Activated CD4-positive, alpha-beta memory T cell treated with anti-CD3 and anti-CD28 coated beads for 36 hours (primary cell): Measurements from ENCODE around the gene C3orf70. TPM values are rescaled to one million over a fixed set of nuclear protein-coding genes. Genes with fewer than 3 reads are reported as not detected.

Source experiments
- CTCF ChIA-PET: fragments of 350-600 bp; sonication (Branson Sonifier 250); formaldehyde crosslinking; loops from one replicate; lab custom pipeline; 2021; ENCODE audit warnings: antibody characterized with exemption, inconsistent platforms; lab: Charles Lee
- POLR2A ChIA-PET: fragments of 350-600 bp; sonication (Branson Sonifier 250); formaldehyde crosslinking; loops from one replicate; lab custom pipeline; 2021; ENCODE audit warnings: antibody characterized with exemption; lab: Charles Lee
- DNase-seq: peaks from one replicate; pipeline ENCODE4 v3.0.0-alpha.2; 2020
- H3K27ac Mint-ChIP-seq: one replicate; pipeline ENCODE4 v1.8.0; 2021; ENCODE audit warnings: mixed read lengths
- H3K27me3 Mint-ChIP-seq: one replicate; pipeline ENCODE4 v1.8.0; 2021; ENCODE audit warnings: mixed read lengths
- H3K36me3 Mint-ChIP-seq: one replicate; pipeline ENCODE4 v1.8.0; 2021; ENCODE audit warnings: mixed read lengths
- H3K4me1 Mint-ChIP-seq: one replicate; pipeline ENCODE4 v1.8.0; 2021; ENCODE audit warnings: low read depth, mixed read lengths
- H3K4me3 Mint-ChIP-seq: one replicate; pipeline ENCODE4 v1.8.0; 2021; ENCODE audit warnings: mild to moderate bottlenecking, mixed read lengths
- H3K9me3 Mint-ChIP-seq: one replicate; pipeline ENCODE4 v1.8.0; 2021; ENCODE audit warnings: mixed read lengths
- intact Hi-C: fragments of 100-400 bp; cut with micrococcal nuclease; formaldehyde crosslinking; loops from one replicate; pipeline ENCODE4 v1.15.1; 2023
- total RNA-seq, 2 experiments: library from RNA; stranded (reverse); gene quantifications; one replicate each; pipeline ENCODE4 v1.2.3, GENCODE V29; 2021

Gene C3orf70
- total RNA-seq, 2 experiments from 2014 or later, result not detected

DNA sequence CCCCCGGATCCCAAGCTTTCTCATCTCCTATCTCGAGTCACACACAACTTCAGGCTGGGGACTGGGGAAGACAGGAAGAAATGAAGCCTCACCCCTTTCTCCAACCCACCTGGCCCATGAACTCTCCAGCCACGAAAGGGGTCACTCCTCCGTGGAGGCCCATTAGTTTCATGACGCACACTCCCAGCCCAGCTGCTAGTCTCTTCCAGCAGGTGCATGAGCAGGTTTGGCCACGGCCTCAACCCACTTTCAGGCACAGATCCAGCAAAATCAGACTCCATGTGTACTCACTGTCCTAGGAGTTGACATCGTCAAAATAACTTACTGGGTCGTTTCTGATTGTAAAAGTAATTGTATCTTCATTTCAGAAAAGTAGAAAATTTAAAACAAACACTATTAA, 76.6 kb downstream of the C3orf70 start:
- Mint-ChIP-seq H3K9me3 (no peaks in the 10 kb centered on the region), H3K4me1 (no peaks in the 10 kb centered on the region), H3K27me3 (peaks cover 2% of the 10 kb centered on the region), H3K27ac (no peak overlapping the region), H3K4me3 (no peak overlapping the region), H3K36me3 (no peaks in the 10 kb centered on the region)
- intact Hi-C loops, result no loop called here
- CTCF ChIA-PET, result no interaction called here
- POLR2A ChIA-PET, result no interaction called here
- no peak for DNase-seq

DNA sequence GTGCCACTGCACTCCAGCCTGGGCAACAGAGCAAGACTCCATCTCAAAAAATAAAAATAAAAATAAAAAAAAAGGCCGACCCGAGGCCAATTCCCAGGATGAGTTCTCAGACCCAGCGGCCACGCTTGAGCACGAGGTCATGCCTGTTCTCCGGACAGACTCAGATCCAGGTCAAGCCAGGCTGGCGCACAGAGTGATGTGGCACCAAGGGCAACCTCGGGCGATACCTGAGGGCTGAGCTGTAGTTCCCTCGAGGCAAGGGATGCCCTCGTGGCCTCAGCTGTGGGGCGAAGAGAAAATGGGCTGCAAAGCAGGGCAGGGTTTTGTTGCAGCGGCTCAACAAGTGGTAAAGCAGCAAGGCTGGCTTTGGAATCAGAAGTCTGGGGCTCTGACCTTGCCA, 77.3 kb downstream of the C3orf70 start:
- CTCF ChIA-PET, result interaction anchor here (0.7 kb wide), 1 partner anchor 29 kb away, joined by 3 read pairs; no protein-coding TSS in a partner anchor
- Mint-ChIP-seq H3K27ac (no peak overlapping the region), H3K36me3 (no peaks in the 10 kb centered on the region), H3K9me3 (no peaks in the 10 kb centered on the region), H3K4me3 (no peak overlapping the region), H3K4me1 (no peaks in the 10 kb centered on the region), H3K27me3 (peaks cover 2% of the 10 kb centered on the region)
- intact Hi-C loops, result no loop called here
- POLR2A ChIA-PET, result no interaction called here
- DNase-seq, result no peak

DNA sequence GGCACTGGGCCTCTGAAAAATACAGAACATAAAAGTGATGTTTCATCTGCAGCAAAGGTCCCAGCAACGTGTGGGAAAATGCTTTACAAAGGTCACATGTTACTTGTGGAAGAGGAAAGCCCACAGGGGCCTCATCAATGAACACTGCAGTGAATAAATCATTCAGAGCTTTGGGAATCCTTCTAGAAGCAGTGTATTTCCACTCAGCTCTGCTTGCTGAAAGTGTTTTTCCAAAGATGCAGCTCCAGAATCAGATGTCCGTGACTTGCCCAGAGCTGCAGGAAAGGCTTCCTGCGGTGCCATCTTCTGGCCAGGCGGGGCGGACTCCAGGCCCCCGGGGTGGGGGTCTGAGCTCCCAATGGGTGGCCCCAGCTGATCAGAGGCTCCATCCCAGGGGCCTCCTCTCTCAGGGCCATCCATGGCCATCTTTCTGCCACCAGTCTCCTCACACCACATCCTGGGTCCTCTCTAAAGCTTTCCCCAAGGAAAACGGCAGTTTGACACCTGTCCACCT, 81.5 kb downstream of the C3orf70 start:
- intact Hi-C loops, result no loop called here
- ChIA-PET CTCF (interaction anchor here (0.7 kb wide), 1 partner anchor 106 kb away, joined by 3 read pairs; no protein-coding TSS in a partner anchor), POLR2A (no interaction called here)
- Mint-ChIP-seq H3K4me1 (no peaks in the 10 kb centered on the region), H3K27me3 (peaks cover 2% of the 10 kb centered on the region), H3K36me3 (no peaks in the 10 kb centered on the region), H3K9me3 (no peaks in the 10 kb centered on the region), H3K27ac (no peak overlapping the region), H3K4me3 (no peak overlapping the region)
- no peak for DNase-seq

DNA sequence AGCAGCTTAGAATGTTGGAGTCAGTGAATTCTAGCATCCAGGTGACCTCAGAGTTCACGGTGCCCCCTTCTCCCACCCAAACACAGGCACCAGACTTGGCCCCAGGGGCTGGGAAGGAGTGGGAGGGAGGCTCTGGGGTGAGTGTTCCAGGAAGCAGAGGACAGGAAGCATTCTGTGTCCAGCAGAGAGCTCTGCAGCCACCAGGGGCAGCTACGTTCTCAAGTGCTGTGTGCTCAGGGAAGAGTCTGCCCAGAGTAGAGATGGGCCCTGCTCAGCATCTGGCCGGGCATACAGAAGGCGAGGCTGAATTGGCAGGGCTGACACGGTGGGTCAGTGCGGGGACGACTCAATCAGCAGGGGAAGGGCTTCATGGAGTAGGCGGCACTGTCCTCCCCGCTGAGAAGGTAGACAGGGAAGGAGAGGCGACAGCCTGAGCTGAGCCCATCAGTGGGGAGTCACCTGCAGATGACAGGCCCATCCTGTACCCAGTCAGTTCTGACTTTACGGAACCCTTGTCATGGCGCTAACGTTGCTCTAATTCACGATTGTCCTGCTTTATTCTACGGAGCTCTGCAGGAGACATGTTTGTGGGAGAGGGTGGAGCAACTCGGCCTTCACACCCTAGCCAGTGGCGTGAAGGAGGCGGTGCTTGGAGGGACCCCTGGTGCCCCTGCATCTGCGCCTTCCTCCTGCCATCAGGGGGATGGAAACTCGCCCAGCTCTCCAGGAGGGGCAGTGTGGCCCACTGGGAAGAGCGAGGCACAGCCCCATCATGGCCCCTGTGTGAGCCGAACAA, 82.2 kb downstream of the C3orf70 start:
- DNase-seq, result no peak
- POLR2A ChIA-PET, result no interaction called here
- H3K36me3 Mint-ChIP-seq, result no peaks in the 10 kb centered on the region
- CTCF ChIA-PET, result no interaction called here
- intact Hi-C loops, result no loop called here
- H3K9me3 Mint-ChIP-seq, result no peaks in the 10 kb centered on the region
- H3K4me3 Mint-ChIP-seq, result no peak overlapping the region
- no peak overlapping the region for H3K27ac Mint-ChIP-seq
- H3K27me3 Mint-ChIP-seq, result no peaks in the 10 kb centered on the region
- no peaks in the 10 kb centered on the region for H3K4me1 Mint-ChIP-seq

DNA sequence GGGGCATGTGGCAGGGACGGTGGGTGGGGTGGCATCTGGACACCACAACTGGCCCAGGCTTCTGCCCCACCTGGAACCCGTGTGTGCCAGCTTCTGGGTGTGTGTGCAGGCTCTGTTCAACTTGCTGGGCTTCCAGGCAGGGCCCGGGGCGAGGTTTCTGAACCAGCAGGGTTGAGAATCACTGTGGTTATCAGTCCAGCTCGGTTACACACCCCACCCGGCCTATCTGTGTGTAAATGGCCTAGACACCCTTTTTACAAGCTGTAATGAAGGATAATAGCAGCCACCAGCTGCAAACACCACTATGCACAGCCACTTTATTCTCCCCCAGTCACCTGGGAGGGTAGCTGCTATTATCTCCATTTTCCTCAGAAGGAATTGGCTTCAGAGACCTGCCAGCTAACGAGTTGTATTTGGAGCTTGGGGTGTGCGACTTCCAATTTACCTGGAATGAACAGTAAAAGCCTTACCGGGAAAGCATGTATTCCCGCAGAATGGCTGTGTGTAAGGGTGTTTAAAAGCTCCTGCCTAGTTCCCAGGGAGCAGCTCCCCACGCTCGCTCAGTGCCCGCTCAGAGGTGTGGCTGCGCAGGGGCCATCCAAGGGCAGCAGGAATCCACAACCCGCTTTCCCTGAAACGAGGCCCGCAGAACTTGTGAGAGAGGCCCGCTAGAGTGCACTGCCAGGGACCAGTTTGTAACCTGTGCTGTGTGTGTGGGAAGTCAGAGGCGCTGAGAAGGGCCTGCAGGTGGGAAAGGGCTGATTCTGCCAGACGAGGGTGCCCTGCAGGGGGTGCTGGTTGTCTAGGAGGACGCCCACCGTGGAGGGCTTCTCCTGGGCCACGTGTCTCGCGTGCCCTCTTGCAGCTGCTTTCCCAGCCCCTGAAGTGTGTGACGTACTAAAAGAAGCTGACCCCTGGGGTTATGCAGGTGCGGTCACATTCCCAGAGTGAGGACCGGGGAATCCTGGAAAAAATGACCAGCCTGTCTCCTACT, 83.5 kb downstream of the C3orf70 start:
- H3K27me3 Mint-ChIP-seq, result no peaks in the 10 kb centered on the region
- H3K4me1 Mint-ChIP-seq, result no peaks in the 10 kb centered on the region
- H3K27ac Mint-ChIP-seq, result no peak overlapping the region
- H3K9me3 Mint-ChIP-seq, result no peaks in the 10 kb centered on the region
- no peak overlapping the region for H3K4me3 Mint-ChIP-seq
- no peak for DNase-seq
- intact Hi-C loops, result no loop called here
- ChIA-PET CTCF (no interaction called here), POLR2A (no interaction called here)
- H3K36me3 Mint-ChIP-seq, result no peaks in the 10 kb centered on the region

DNA sequence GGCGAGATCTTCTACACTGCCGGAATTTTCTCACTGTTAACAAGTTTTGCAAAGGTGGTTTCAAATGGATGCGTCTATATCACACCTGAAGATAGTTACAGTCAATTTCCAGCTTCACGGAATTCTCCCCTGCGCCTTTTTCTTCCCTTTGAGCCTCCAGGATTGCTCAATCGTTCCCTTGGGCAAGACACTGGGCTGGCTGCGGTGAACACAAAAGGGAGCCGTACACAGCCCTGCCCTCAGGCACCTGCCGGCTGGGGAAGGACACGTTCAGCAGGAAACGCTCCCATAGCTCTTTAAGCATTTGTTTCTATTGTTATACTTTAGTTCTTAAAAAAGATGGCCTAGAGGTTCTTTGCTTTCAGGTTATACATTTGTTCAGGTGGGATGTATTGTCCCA, 85.7 kb downstream of the C3orf70 start:
- Mint-ChIP-seq H3K36me3 (no peaks in the 10 kb centered on the region), H3K4me3 (no peak overlapping the region), H3K27me3 (no peaks in the 10 kb centered on the region), H3K27ac (no peak overlapping the region), H3K9me3 (no peaks in the 10 kb centered on the region), H3K4me1 (no peaks in the 10 kb centered on the region)
- intact Hi-C loops, result no loop called here
- ChIA-PET POLR2A (no interaction called here), CTCF (no interaction called here)
- no peak for DNase-seq

DNA sequence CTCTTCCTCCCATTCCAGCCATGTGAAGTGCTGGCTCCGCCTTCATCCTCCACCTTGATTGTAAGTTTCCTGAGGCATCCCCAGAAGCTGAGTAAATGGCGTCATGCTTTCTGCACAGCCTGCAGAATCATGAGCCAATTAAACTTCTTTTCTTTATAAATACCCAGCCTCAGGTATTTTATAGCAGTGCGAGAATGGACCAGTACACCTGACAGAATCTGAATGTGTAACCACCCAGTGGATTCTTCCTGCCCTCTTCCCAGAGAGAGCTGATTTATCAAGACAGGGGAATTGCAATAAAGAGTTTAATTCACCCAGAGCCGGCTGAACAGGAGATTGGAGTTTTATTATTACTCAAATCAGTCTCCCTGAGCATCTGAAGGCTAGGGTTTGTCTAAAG, 86.6 kb downstream of the C3orf70 start:
- ChIA-PET CTCF (no interaction called here), POLR2A (no interaction called here)
- Mint-ChIP-seq H3K4me1 (no peaks in the 10 kb centered on the region), H3K27me3 (no peaks in the 10 kb centered on the region), H3K36me3 (no peaks in the 10 kb centered on the region), H3K4me3 (no peak overlapping the region), H3K27ac (no peak overlapping the region), H3K9me3 (peaks cover 6% of the 10 kb centered on the region)
- DNase-seq, result no peak
- intact Hi-C loops, result no loop called here

DNA sequence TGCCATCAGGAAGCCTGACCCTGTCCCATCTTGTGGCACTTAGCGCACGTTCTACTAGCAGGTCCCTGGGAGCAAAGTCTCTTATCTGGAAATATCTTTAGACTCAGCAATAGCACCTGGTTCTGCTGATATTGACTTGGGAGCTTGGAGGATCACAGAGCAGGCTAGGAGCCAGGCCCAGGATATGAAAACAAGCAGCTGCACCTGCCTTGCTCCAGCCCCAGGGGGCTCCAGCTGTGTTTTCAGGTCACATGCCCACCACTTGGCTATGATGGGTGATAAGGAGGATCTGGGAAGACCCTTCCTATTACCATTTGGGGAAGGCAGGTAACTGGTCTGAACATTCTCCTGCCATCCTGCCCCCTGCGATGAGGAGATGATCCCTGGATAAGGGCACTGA, 87.8 kb downstream of the C3orf70 start:
- Mint-ChIP-seq H3K4me3 (no peak overlapping the region), H3K27me3 (no peaks in the 10 kb centered on the region), H3K36me3 (no peaks in the 10 kb centered on the region), H3K27ac (no peak overlapping the region), H3K9me3 (peaks cover 13% of the 10 kb centered on the region), H3K4me1 (no peaks in the 10 kb centered on the region)
- ChIA-PET CTCF (no interaction called here), POLR2A (no interaction called here)
- intact Hi-C loops, result no loop called here
- no peak for DNase-seq

DNA sequence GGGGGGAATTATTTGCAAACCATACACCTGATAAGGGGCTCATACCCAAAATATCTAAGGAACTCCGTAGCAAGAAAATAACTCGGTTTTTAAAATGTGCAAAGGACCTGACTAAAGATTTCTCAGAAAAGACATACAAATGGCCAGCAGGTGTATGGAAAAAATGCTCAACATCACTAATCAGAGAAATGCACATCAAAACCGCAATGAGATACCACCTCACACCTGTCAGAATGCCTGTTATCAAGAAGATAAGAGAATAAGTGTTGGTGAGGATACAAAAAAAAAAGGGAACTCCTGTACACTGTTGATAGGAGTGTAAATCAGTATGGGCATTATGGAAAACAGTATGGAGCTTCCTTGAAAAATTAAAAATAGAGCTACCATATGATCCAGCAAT, 89.4 kb downstream of the C3orf70 start:
- ChIA-PET CTCF (no interaction called here), POLR2A (no interaction called here)
- no peak overlapping the region for H3K27ac Mint-ChIP-seq
- no peaks in the 10 kb centered on the region for H3K4me1 Mint-ChIP-seq
- no peak for DNase-seq
- intact Hi-C loops, result no loop called here
- H3K9me3 Mint-ChIP-seq, result peaks cover 27% of the 10 kb centered on the region
- no peak overlapping the region for H3K4me3 Mint-ChIP-seq
- H3K27me3 Mint-ChIP-seq, result no peaks in the 10 kb centered on the region
- H3K36me3 Mint-ChIP-seq, result no peaks in the 10 kb centered on the region

DNA sequence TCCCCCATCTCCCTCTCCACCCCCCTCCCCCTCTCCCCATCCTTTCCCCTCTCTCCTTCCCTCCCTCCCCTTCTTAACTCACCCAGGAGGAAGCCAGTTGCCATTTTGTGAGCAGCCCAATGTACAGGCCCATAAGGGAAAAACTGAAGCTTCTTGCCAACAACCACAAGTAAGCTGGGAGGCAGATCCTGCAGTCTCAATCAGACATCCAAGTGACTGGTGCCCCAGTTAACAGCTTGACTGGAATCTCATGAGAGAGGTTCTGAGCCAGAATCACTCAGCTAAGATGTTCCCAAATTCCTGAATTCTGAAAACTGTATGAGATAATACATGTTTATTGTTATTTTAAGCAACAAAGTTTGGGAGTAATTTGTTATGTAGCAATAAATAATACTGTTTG, 90.7 kb downstream of the C3orf70 start:
- no peaks in the 10 kb centered on the region for H3K4me1 Mint-ChIP-seq

GRCh38 chr3:185060655-185061054, 92.2 kb downstream of the C3orf70 start:
- intact Hi-C loops, result no loop called here
- DNase-seq, result no peak
- Mint-ChIP-seq H3K4me3 (no peak overlapping the region), H3K9me3 (peaks cover 52% of the 10 kb centered on the region), H3K4me1 (no peaks in the 10 kb centered on the region), H3K27ac (no peak overlapping the region), H3K27me3 (no peaks in the 10 kb centered on the region), H3K36me3 (peaks cover 2% of the 10 kb centered on the region)
- ChIA-PET CTCF (no interaction called here), POLR2A (no interaction called here)

More for the DNA sequence above, 90.7 kb downstream of the C3orf70 start:
- Mint-ChIP-seq H3K9me3 (peaks cover 38% of the 10 kb centered on the region), H3K4me3 (no peak overlapping the region), H3K36me3 (peaks cover 2% of the 10 kb centered on the region), H3K27me3 (no peaks in the 10 kb centered on the region), H3K27ac (no peak overlapping the region)
- ChIA-PET CTCF (no interaction called here), POLR2A (no interaction called here)
- intact Hi-C loops, result no loop called here
- no peak for DNase-seq

DNA sequence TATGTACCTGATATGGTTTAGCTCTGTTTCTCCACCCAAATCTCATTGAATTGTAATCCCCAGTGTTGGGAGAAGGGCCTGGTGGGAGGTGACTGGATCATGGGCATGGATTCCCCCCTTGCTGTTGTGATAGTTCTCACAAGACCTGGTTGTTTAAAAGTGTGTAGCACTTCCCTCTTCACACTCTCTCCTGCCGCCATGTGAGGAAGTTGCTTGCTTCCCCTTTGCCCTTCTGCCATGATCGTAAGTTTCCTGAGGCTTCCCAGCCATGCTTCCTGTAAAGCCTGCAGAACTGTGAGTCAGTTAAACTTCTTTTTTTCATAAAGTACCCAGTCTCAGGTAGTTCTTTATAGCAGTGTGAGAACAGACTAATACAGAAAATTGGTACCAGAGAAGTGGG, 93.1 kb downstream of the C3orf70 start:
- Mint-ChIP-seq H3K27ac (no peak overlapping the region), H3K9me3 (peaks cover 59% of the 10 kb centered on the region), H3K4me1 (no peaks in the 10 kb centered on the region), H3K36me3 (peaks cover 7% of the 10 kb centered on the region), H3K4me3 (no peak overlapping the region), H3K27me3 (no peaks in the 10 kb centered on the region)
- ChIA-PET POLR2A (no interaction called here), CTCF (no interaction called here)
- no peak for DNase-seq
- intact Hi-C loops, result no loop called here
